Measurements from ENCODE around the gene ACSM4.
"Not testable (repeated sequence)": the region's sequence is repeated elsewhere in the genome, so short reads cannot be mapped to it uniquely, and the experiment has no call there.

The ACSM4 gene

GRCh38 chr12:7303772-7304171, at the start of gene ACSM4:
TSS of gene ACSM4 (plus strand) at chr12:7304072. CDS start at chr12:7304332, 260 bp downstream.
- DNase-seq: no peak

- DNase-seq: no peak
These were observed 44.8 kb upstream of the ACSM4 start for GRCh38 chr12:7259060-7259459.

DNA sequence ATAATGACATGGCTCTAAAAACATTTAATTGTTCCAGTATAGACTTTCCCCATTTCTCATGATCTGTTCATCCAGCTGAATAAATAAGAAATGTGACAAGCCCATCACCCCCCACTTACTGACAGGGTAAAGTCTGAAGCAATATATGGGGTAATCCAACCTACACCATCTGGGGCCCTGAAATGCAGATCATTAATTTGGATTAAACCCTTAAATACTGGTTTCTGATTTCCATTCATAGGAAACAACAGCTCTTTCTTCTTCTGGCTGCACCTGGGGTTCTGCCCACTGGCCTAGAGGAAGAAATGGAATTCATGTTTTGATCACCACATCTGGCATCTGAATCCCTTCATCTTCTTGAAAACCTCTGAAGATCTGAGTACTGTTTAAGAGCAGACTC, 39.3 kb upstream of the ACSM4 start:
- DNase-seq: no peak

GRCh38 chr12:7265251-7265650, 38.6 kb upstream of the ACSM4 start:
- DNase-seq: no peak

- no peak for DNase-seq
These were observed 34.6 kb upstream of the ACSM4 start for GRCh38 chr12:7269273-7269672.

- DNase-seq: no peak
These were observed 31.9 kb upstream of the ACSM4 start for GRCh38 chr12:7271893-7272514.

- DNase-seq: not testable (repeated sequence)
These were observed 28.4 kb upstream of the ACSM4 start for GRCh38 chr12:7275482-7275881.

DNA sequence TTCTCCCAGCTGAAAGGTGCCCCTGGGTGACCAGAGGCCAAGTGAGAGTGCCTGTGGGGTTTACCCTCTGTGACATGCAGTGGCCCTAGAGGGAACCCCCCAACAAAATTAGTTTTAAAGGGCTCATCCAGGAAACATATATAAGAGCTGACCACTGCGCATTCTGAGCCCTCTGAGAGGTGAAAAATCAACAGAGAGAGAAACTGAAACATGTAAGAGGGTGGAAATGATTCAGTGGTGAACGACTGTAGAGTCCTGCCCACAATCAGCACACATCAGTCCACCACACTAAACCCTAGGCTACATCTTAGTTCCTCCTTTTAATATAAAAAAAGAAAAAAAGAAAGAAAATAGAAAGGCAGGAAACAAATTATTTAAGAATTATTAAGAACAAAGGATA, 21.0 kb upstream of the ACSM4 start:
- DNase-seq: no peak

DNA sequence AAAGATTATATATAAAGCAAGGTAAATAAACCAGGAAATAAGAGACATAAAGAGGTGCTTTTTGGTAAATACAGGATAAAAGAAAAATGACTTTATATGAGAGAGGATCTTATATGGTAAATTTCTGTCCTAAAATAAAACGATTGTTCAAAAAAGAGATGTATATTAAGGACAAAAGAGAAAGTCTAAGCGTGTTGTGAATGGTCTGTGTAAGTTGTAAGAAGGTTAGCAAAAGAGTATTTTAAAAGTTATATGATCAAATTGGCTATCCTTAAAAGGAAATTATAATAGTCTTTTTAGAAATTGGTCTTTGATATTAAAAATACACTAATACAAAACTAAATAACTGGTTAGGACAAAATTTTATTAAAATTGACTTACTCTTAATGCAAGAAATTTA, 14.1 kb upstream of the ACSM4 start:
- DNase-seq: no peak

GRCh38 chr12:7290588-7290987, 13.3 kb upstream of the ACSM4 start:
- not testable (repeated sequence) for DNase-seq

DNA sequence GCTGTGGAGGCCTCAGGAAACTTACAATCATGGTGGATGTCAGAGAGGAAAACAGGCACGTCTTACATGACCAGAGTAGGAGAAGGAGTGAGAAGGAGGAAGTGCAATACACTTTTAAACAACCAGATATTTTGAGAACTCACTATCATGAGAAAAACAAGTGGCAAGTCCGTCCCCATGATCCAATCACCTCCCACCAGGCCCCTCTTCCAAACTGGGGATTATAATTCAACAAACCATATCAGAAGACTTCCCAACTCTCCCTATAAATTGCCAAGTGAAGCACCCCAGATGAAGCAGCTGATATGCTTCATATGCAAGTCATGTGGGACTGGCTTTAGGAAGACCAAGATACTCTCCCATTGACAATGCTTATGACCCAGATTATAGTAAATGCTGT, 11.6 kb upstream of the ACSM4 start:
- no peak for DNase-seq

DNA sequence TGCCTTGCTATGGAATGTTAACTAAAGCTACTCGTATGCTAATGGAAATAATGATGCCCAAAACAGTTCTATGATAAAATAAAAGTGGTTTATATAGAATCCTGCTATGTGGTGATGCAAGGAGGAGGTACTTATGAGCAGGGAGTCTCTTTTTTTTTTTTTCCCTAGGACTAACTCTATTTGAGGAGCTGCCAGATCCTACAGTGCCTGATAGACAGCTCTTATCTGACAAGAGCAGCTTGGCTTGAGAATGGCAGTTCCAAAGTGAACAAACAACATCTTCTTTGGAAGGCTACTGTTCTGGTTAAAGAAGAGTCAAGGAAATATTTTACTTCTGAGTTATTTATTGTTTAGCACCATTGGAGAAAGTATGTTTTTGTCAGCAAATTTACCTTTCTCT, 10.2 kb upstream of the ACSM4 start:
- no peak for DNase-seq

DNA sequence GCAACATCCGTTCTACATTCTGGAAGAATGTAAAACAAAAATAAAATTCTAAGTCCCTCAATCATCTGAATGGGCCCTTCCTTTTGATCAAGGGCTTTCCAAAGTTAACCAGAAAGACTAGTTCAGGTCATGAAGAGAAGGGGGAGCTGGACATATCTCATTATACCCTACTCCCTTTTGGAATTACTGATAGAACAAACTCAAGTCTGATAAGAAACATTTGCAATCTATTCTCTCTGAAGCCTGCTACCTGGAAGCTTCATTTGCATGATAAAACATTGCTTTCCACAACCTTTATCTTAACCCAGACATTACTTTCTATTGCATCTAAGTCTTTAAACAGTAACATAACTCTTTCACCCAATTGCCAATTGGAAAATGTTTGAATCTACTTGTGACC, 8.3 kb upstream of the ACSM4 start:
- no peak for DNase-seq

GRCh38 chr12:7297865-7298264, 6.0 kb upstream of the ACSM4 start:
- DNase-seq: no peak

GRCh38 chr12:7302266-7302986, 1.4 kb upstream of the ACSM4 start:
- no peak for DNase-seq

GRCh38 chr12:7303230-7303629, 642 bp upstream of the ACSM4 start:
- DNase-seq: no peak

DNA sequence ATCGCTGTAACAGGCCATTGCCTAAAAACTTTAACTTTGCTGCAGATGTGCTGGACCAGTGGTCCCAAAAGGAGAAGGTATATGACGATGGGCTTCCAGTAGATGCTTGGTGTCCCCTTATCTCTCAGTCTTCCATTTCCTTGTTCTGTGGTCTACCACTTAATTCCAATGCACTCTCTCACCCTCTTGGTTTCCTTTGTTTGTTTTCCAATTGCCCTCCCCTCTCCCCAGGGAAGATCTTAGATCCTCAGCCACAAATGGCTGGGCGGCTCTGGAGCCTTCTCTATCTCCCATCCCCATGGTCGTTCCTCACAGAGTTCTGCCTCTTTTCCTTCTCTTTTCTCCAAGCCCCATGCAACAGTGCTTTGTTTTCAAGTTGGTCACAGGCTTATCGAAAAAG, 584 bp downstream of the ACSM4 start:
- no peak for DNase-seq

DNA sequence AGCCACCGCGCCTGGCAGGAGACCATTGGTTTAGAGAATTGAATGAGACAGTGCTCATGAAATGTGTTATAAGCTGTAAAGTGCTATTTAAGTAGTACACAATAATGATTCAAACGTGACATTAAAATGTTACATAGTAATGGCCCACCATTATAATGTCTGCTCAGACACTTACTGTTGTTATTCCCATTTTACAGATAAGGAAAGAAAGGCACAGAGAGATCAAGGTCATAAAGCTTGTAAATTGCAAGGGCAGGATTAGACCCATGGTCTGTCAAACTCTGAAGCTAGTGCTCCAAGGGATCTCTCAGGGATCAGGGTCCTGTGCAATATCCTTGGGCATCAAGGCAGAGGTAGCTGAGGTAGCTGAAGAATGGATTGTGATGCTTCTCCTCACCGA, 6.2 kb downstream of the ACSM4 start:
- DNase-seq: no peak

GRCh38 chr12:7319930-7320329, 16.1 kb downstream of the ACSM4 start:
- no peak for DNase-seq

DNA sequence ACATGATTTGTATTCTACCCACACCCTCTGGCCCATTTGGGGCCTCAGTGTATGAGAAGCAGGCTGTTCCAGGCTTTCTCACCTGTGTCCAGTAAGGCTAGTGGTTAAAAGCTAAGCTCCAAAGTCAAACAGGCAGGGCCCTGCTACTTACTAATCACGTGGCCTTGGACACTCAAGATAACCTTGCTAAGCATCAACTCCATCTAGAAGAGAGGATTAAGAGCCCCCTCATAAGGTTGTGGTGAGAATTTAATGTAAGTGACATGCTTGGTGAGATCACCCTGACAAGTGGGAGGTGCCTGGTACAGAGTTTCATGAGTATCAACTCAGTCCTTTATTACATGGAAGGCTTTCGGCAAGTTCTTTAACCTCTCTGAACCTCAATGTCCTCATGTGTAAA, 17.8 kb downstream of the ACSM4 start:
- DNase-seq: no peak

- no peak for DNase-seq
These were observed 18.7 kb downstream of the ACSM4 start for GRCh38 chr12:7322599-7322998.

GRCh38 chr12:7324176-7324575, 20.3 kb downstream of the ACSM4 start:
- no peak for DNase-seq

- DNase-seq: peak; percentile 20
These were observed 24.0 kb downstream of the ACSM4 start for GRCh38 chr12:7327918-7328317.

GRCh38 chr12:7337790-7338189, 33.9 kb downstream of the ACSM4 start:
- DNase-seq: not testable (repeated sequence)

DNA sequence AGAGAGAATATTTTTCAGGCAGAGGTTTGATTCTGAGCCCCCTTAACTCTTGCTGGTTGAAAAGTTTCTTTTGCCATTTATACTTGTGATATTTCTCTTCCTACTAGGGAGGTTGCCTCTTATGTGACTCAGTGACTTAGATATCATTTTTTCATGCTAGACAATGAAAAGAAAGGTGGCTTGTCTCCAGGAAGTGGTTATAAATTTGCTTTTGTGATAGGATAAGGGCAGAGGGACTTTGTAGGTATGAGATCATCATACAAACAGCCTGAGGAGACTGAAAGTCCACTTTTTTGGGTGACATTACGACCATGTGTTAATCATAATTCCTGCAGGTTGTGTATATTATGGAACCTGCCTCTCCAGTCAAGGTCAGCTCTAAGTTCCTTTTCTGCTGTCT, 35.8 kb downstream of the ACSM4 start:
- DNase-seq: no peak
